Measurements from ENCODE around the gene RND1. TPM values are rescaled to one million over a fixed set of nuclear protein-coding genes. Genes with fewer than 3 reads are reported as not detected.

RND1 gene
- total RNA-seq, 1 experiment from 2014 or later: 2.0 TPM

DNA sequence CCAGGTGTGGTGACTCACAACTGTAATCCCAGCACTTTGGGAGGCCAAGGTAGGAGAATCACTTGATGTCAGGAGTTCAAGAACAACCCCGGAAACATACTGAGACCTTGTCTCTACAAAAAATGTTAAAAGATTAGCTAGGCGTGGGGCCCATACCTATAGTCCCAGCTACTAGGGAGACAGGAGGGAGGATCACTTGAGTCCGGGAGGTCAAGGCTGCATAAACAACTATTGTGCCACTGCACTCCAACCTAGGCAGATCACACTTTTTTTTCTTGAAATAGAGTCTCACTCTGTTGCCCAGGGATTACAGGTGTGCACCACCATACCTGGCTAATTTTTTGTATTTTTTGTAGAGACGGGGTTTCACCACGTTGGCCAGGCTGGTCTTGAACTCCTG lies 6.1 kb downstream of the RND1 start:
- Histone ChIP-seq H3K4me1 (ENCODE audit: insufficient read depth, low read length, poor library complexity, severe bottlenecking) (no peaks in the 10 kb centered on the region), H3K36me3 (ENCODE audit: insufficient read depth, low read length, poor library complexity, severe bottlenecking) (no peaks in the 10 kb centered on the region), H3K9me3 (ENCODE audit: low read depth, low read length, poor library complexity, severe bottlenecking) (no peaks in the 10 kb centered on the region), H3K27ac (ENCODE audit: low read depth, low read length, poor library complexity, severe bottlenecking) (no peak overlapping the region), H3K27me3 (replicated peaks; ENCODE audit: insufficient read depth, low read depth, low read length, poor library complexity) (peaks cover 17% of the 10 kb centered on the region), H3K4me3 (ENCODE audit: low read depth, low read length, poor library complexity, severe bottlenecking) (no peak overlapping the region)
- intact Hi-C loops (cut with micrococcal nuclease; ENCODE audit: unreplicated experiment): no loop called here
- POLR2A ChIA-PET (ENCODE audit: low non-redundant PET): interaction anchor here (0.5 kb wide), 1 partner anchor 126 kb away, joined by 20 read pairs; no protein-coding TSS in a partner anchor
- no peak for DNase-seq (ENCODE audit: low spot score)
- TF ChIP-seq EZH2 (IDR thresholded peaks at IDR 0.05; ENCODE audit: borderline replicate concordance, low read depth, low read length, poor library complexity, severe bottlenecking): no peak
- TF ChIP-seq CTCF (conservative IDR thresholded peaks at IDR 0.05; ENCODE audit: low read depth, low read length): no peak
- CTCF ChIA-PET: interaction anchor here (0.6 kb wide), 1 partner anchor 33 kb away, joined by 3 read pairs; no protein-coding TSS in a partner anchor
- BruUV-seq (replicated peaks): no TSS peak

DNA sequence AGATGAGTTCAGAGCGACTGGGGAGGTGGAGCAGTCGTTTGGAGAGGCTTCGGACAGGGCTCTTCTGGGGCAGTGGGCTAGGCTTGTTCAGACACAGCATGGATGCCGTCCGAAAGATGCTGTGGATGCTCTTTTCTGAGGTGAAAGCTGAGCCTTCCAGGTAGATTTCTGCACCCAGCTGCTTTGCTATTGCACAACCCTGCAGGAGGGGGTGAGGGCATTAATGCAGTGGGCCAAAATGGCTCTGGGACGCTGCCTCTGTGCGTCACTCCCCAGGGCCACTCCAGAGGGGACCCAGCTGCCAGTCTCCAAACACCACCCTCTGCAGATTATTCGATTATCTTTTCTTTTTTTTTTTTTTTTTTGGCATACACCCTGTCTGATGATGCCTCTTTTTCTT lies 7.6 kb downstream of the RND1 start:
- ChIA-PET POLR2A (ENCODE audit: low non-redundant PET) (no interaction called here), CTCF (interaction anchor here (0.7 kb wide), 1 partner anchor 78 kb away, joined by 3 read pairs; no protein-coding TSS in a partner anchor)
- Histone ChIP-seq H3K4me3 (ENCODE audit: low read depth, low read length, poor library complexity, severe bottlenecking) (no peak overlapping the region), H3K4me1 (ENCODE audit: insufficient read depth, low read length, poor library complexity, severe bottlenecking) (peaks cover under 1% of the 10 kb centered on the region), H3K36me3 (ENCODE audit: insufficient read depth, low read length, poor library complexity, severe bottlenecking) (no peaks in the 10 kb centered on the region), H3K27me3 (replicated peaks; ENCODE audit: insufficient read depth, low read depth, low read length, poor library complexity) (peaks cover 4% of the 10 kb centered on the region), H3K27ac (ENCODE audit: low read depth, low read length, poor library complexity, severe bottlenecking) (no peak overlapping the region), H3K9me3 (ENCODE audit: low read depth, low read length, poor library complexity, severe bottlenecking) (no peaks in the 10 kb centered on the region)
- intact Hi-C loops (cut with micrococcal nuclease; ENCODE audit: unreplicated experiment): no loop called here
- DNase-seq (ENCODE audit: low spot score): no peak
- no TSS peak for BruUV-seq (replicated peaks)
- no peak for TF ChIP-seq CTCF (conservative IDR thresholded peaks at IDR 0.05; ENCODE audit: low read depth, low read length)
- no peak for TF ChIP-seq EZH2 (IDR thresholded peaks at IDR 0.05; ENCODE audit: borderline replicate concordance, low read depth, low read length, poor library complexity, severe bottlenecking)

DNA sequence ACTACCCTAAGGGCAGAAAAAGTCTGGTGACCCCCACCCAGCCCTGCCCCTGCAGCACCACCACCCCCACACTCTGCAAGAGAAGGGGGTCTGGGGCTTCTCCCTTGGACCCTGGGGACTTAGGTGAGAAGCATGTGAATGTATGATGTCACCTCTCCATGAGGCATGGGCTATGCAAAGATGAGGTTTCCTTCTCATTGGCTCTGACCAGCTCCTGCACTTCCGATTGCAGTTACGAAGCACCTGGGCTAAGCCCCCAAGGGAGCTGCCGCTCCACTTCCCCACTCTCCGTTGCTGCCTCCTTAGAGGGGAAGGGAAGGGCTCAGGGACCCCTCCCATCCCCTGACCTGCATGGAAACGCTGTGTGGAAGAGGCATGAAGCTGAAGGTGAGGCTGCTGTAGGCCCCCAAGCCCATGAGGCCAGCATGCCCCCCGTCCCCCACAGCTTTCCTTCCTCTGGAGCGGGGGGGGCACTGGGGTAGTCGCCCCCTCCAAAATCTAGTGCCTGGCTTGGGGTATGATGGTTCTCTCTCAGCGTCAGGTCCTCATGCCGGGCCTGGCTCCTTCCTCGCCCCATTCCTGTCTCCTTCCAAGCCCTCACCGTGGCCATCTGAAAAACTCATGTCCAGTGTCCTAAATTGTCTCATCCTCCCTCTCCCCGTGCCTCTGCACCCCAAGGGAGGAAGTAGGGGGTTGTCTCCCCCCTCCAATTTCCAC lies 8.2 kb downstream of the RND1 start:
- ChIA-PET CTCF (interaction anchor here (0.6 to 0.7 kb wide), 3 partner anchors 79 to 332 kb away, joined by 3 to 12 read pairs (median 3); partner anchors contain the start of gene WNT10B), POLR2A (ENCODE audit: low non-redundant PET) (no interaction called here)
- intact Hi-C loops (cut with micrococcal nuclease; ENCODE audit: unreplicated experiment): no loop called here
- Histone ChIP-seq H3K9me3 (ENCODE audit: low read depth, low read length, poor library complexity, severe bottlenecking) (no peaks in the 10 kb centered on the region), H3K36me3 (ENCODE audit: insufficient read depth, low read length, poor library complexity, severe bottlenecking) (no peaks in the 10 kb centered on the region), H3K27ac (ENCODE audit: low read depth, low read length, poor library complexity, severe bottlenecking) (no peak overlapping the region), H3K4me3 (ENCODE audit: low read depth, low read length, poor library complexity, severe bottlenecking) (no peak overlapping the region), H3K27me3 (replicated peaks; ENCODE audit: insufficient read depth, low read depth, low read length, poor library complexity) (no peaks in the 10 kb centered on the region), H3K4me1 (ENCODE audit: insufficient read depth, low read length, poor library complexity, severe bottlenecking) (peaks cover 6% of the 10 kb centered on the region)
- BruUV-seq (replicated peaks): no TSS peak
- TF ChIP-seq EZH2 (IDR thresholded peaks at IDR 0.05; ENCODE audit: borderline replicate concordance, low read depth, low read length, poor library complexity, severe bottlenecking): no peak
- TF ChIP-seq CTCF (conservative IDR thresholded peaks at IDR 0.05; ENCODE audit: low read depth, low read length): no peak
- DNase-seq (ENCODE audit: low spot score): no peak

Data from A673 (cell line).